Panc1 (cell line): ENCODE results near the gene DAPK2. TPM values are rescaled to one million over a fixed set of nuclear protein-coding genes. Genes with fewer than 3 reads are reported as not detected.

ENCODE experiments used
- ATAC-seq: fragments of 200-7000 bp; cut with Tn5 transposase; 2 replicates; pipeline ENCODE4 v1.9.1; 2020; ENCODE audit warnings: mild to moderate bottlenecking, moderate library complexity
- BruUV-seq: library from RNA; stranded (reverse); fragments of 400-500 nt; replicated peaks from 2 replicates; lab custom pipeline; 2021; lab: Mats Ljungman, UMichigan
- CTCF ChIA-PET: fragments of 300-600 bp; sonication (Branson Sonifier 250); formaldehyde crosslinking; loops from one replicate; lab custom pipeline; 2022; ENCODE audit warnings: antibody characterized with exemption; lab: Charles Lee
- POLR2A ChIA-PET: fragments of 300-600 bp; sonication (Branson Sonifier 250); formaldehyde crosslinking; loops from one replicate; lab custom pipeline; 2022; ENCODE audit warnings: antibody characterized with exemption; lab: Charles Lee
- DNase-seq: peaks from one replicate; pipeline ENCODE4 v3.0.0-alpha.2; 2010; ENCODE audit warnings: low read depth, low spot score
- H3K27ac ChIP-seq: 2 replicates; pipeline ENCODE4 v1.5.1; 2011; ENCODE audit warnings: mild to moderate bottlenecking, low read length, inconsistent platforms
- H3K27me3 ChIP-seq: fragments of 200-500 bp; sonication (Bioruptor generic); 2 replicates; pipeline ENCODE4 v1.6.0; 2014; ENCODE audit warnings: low read length, inconsistent platforms; ENCODE audit not compliant: control insufficient read depth, insufficient read depth
- H3K36me3 ChIP-seq: fragments of 200-500 bp; sonication (Bioruptor generic); 2 replicates; pipeline ENCODE4 v1.5.1; 2014; ENCODE audit warnings: inconsistent platforms, mild to moderate bottlenecking, low read length, moderate library complexity; ENCODE audit not compliant: control insufficient read depth, insufficient read depth
- H3K4me1 ChIP-seq: 2 replicates; pipeline ENCODE4 v1.5.1; 2011; ENCODE audit warnings: inconsistent platforms, mild to moderate bottlenecking, low read length, moderate library complexity; ENCODE audit not compliant: control insufficient read depth, insufficient read depth
- H3K4me3 ChIP-seq, 2 experiments: 2 replicates each; pipeline ENCODE4 v1.5.1; 2011 to 2012; ENCODE audit warnings: low read depth in 2 of 2, low read length in 2 of 2, mild to moderate bottlenecking in 2 of 2, inconsistent platforms in 1 of 2, moderate library complexity in 1 of 2
- H3K9me3 ChIP-seq: fragments of 200-500 bp; sonication (Bioruptor generic); 2 replicates; pipeline ENCODE4 v1.5.1; 2014; ENCODE audit warnings: low read depth, mild to moderate bottlenecking, inconsistent platforms, low read length, moderate library complexity; ENCODE audit not compliant: control insufficient read depth, insufficient read depth
- POLR2AphosphoS5 ChIP-seq: IDR thresholded peaks from 2 replicates; pipeline ENCODE4 v1.6.1; 2012; ENCODE audit warnings: mild to moderate bottlenecking, low read depth, low read length, moderate library complexity
- SIN3A ChIP-seq: IDR thresholded peaks from 2 replicates; pipeline ENCODE4 v1.6.1; 2012; ENCODE audit warnings: low read depth, mild to moderate bottlenecking, low read length, moderate library complexity, borderline replicate concordance; ENCODE audit not compliant: insufficient read depth
- TCF7L2 ChIP-seq: IDR thresholded peaks from 2 replicates; pipeline ENCODE4 v1.6.1; 2011; ENCODE audit warnings: mild to moderate bottlenecking, low read depth, low read length, inconsistent platforms
- in situ Hi-C: cut with HindIII; loops from 2 replicates; pipeline ENCODE4 v1.10.0; 2016; ENCODE audit warnings: low sequenced_read_pairs, low pct_unique_long_range_greater_than_20kb
- intact Hi-C: fragments of 100-400 bp; cut with micrococcal nuclease; formaldehyde crosslinking; loops from one replicate; pipeline ENCODE4 v1.10.0; 2022; ENCODE audit not compliant: unreplicated experiment
- total RNA-seq: library from RNA; stranded (reverse); gene quantifications from one replicate; pipeline ENCODE4 v1.2.1, GENCODE V29; 2021; ENCODE audit not compliant: unreplicated experiment
- TF ChIP-seq, protein P1 (sequence below): fragments of 450-650 bp; IDR thresholded peaks from 2 replicates; pipeline ENCODE4 v1.5.1; 2017; ENCODE audit warnings: mild to moderate bottlenecking
- TF ChIP-seq, protein P2 (sequence below), 2 experiments: IDR thresholded peaks; 2 replicates each; pipeline ENCODE4 v1.6.1; 2011 to 2012; ENCODE audit warnings: low read depth in 2 of 2, control low read depth in 1 of 2, low read length in 1 of 2, mild to moderate bottlenecking in 1 of 2, moderate library complexity in 1 of 2; ENCODE audit not compliant: insufficient read depth in 1 of 2

The DAPK2 gene
- total RNA-seq, 1 experiment from 2014 or later, result 10.2 TPM

DNA sequence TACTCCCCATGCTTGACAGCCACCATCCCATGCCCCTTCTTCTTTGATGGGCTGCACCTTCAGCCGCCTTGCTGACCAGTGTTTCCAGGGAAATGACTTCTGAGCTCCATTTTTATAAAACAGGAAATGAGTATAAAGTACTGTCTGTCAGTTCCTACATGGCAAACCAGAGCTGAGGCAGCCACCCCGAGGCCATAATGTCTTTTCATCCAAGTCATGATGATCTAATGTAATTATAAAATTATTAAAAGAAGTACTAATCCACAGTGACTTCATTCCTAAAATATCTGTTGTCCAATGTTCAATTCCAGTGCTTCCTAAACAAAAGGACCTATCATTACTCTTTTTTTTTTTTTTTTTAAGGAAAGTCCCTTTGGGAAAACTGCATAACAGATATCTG lies 137.3 kb downstream of the DAPK2 start:
- Histone ChIP-seq H3K9me3 (no peaks in the 10 kb centered on the region), H3K4me3 (no peak overlapping the region), H3K4me1 (no peaks in the 10 kb centered on the region; the same call in 1 of the 2 replicates), H3K27ac (no peak overlapping the region), H3K36me3 (no peaks in the 10 kb centered on the region), H3K27me3 (no peaks in the 10 kb centered on the region)
- DNase-seq, result no peak
- no peak for TF ChIP-seq POLR2AphosphoS5
- no peak for TF ChIP-seq SIN3A
- TF ChIP-seq, protein P1, sequence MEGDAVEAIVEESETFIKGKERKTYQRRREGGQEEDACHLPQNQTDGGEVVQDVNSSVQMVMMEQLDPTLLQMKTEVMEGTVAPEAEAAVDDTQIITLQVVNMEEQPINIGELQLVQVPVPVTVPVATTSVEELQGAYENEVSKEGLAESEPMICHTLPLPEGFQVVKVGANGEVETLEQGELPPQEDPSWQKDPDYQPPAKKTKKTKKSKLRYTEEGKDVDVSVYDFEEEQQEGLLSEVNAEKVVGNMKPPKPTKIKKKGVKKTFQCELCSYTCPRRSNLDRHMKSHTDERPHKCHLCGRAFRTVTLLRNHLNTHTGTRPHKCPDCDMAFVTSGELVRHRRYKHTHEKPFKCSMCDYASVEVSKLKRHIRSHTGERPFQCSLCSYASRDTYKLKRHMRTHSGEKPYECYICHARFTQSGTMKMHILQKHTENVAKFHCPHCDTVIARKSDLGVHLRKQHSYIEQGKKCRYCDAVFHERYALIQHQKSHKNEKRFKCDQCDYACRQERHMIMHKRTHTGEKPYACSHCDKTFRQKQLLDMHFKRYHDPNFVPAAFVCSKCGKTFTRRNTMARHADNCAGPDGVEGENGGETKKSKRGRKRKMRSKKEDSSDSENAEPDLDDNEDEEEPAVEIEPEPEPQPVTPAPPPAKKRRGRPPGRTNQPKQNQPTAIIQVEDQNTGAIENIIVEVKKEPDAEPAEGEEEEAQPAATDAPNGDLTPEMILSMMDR, result no peak
- TF ChIP-seq, protein P2, sequence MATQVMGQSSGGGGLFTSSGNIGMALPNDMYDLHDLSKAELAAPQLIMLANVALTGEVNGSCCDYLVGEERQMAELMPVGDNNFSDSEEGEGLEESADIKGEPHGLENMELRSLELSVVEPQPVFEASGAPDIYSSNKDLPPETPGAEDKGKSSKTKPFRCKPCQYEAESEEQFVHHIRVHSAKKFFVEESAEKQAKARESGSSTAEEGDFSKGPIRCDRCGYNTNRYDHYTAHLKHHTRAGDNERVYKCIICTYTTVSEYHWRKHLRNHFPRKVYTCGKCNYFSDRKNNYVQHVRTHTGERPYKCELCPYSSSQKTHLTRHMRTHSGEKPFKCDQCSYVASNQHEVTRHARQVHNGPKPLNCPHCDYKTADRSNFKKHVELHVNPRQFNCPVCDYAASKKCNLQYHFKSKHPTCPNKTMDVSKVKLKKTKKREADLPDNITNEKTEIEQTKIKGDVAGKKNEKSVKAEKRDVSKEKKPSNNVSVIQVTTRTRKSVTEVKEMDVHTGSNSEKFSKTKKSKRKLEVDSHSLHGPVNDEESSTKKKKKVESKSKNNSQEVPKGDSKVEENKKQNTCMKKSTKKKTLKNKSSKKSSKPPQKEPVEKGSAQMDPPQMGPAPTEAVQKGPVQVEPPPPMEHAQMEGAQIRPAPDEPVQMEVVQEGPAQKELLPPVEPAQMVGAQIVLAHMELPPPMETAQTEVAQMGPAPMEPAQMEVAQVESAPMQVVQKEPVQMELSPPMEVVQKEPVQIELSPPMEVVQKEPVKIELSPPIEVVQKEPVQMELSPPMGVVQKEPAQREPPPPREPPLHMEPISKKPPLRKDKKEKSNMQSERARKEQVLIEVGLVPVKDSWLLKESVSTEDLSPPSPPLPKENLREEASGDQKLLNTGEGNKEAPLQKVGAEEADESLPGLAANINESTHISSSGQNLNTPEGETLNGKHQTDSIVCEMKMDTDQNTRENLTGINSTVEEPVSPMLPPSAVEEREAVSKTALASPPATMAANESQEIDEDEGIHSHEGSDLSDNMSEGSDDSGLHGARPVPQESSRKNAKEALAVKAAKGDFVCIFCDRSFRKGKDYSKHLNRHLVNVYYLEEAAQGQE (IDR thresholded peaks at IDR 0.05; ENCODE audit: insufficient read depth in 1 of 2, low read depth in 2 of 2, low read length in 1 of 2), result no peak
- no peak for TF ChIP-seq TCF7L2
- no TSS peak for BruUV-seq
- intact Hi-C loops (no loop called here), in situ Hi-C loops (no loop called here)
- ATAC-seq, result no peak
- CTCF ChIA-PET, result interaction anchor here (0.6 to 0.7 kb wide), 2 partner anchors 9 to 15 kb away, joined by 5 to 9 read pairs; no protein-coding TSS in a partner anchor
- POLR2A ChIA-PET, result interaction anchor here (0.7 kb wide), 1 partner anchor 54 kb away, joined by 4 read pairs; no protein-coding TSS in a partner anchor

DNA sequence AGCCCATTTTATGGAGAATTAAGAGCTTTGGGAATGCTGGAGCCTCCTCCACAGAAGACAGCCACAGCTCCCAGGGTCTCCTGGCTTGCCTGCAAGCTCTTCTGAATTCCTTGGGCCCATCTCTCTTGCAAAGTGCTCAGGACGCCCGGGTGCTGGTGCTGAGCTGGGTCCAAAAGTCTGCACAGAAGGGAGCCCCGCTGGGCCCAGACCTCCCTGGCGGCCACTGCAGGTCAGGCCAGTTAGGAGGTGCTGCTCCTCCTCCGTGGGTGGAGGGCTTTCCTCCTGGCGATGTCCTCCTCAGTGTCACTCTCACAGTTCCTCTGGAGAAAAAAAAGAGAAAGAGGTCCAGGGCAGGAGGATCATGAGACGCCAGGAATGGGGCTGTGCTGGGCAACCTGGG lies 138.0 kb downstream of the DAPK2 start:
- Histone ChIP-seq H3K9me3 (no peaks in the 10 kb centered on the region), H3K36me3 (no peaks in the 10 kb centered on the region), H3K4me3 (no peak overlapping the region), H3K4me1 (no peaks in the 10 kb centered on the region; the same call in 1 of the 2 replicates), H3K27ac (no peak overlapping the region), H3K27me3 (no peaks in the 10 kb centered on the region)
- ChIA-PET CTCF (interaction anchor here (0.6 kb wide), 1 partner anchor 52 kb away, joined by 3 read pairs; no protein-coding TSS in a partner anchor), POLR2A (no interaction called here)
- in situ Hi-C loops (no loop called here), intact Hi-C loops (no loop called here)
- ATAC-seq (no peak), DNase-seq (no peak)
- no TSS peak for BruUV-seq
- TF ChIP-seq, protein P2 (IDR thresholded peaks at IDR 0.05; ENCODE audit: insufficient read depth in 1 of 2, low read depth in 2 of 2, low read length in 1 of 2), result no peak
- TF ChIP-seq POLR2AphosphoS5 (no peak), SIN3A (no peak), TCF7L2 (no peak)
- TF ChIP-seq, protein P1, result no peak
